Measurements from ENCODE around the gene SGPP1. TPM values are rescaled to one million over a fixed set of nuclear protein-coding genes. Genes with fewer than 3 reads are reported as not detected.

The SGPP1 gene, protein sequence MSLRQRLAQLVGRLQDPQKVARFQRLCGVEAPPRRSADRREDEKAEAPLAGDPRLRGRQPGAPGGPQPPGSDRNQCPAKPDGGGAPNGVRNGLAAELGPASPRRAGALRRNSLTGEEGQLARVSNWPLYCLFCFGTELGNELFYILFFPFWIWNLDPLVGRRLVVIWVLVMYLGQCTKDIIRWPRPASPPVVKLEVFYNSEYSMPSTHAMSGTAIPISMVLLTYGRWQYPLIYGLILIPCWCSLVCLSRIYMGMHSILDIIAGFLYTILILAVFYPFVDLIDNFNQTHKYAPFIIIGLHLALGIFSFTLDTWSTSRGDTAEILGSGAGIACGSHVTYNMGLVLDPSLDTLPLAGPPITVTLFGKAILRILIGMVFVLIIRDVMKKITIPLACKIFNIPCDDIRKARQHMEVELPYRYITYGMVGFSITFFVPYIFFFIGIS
- 10 to 100 TPM; 27.6 to 30.1 TPM for total RNA-seq
- 16.9 TPM for polyA plus RNA-seq (ENCODE audit: insufficient read depth, low read depth, low replicate concordance)
- long read RNA-seq, donor 1, transcript SGPP1-201 (3 exons, 3,312 nt) = major isoform, 7 of 7 reads
- long read RNA-seq, donor 1, partial matches to known transcripts = 0 of 7 reads
- long read RNA-seq, donor 1, other reads (novel, unspliced or antisense) = 0 of 7 reads
- long read RNA-seq, donor 2, transcript SGPP1-201 (3 exons, 3,312 nt) = major isoform, 11 of 11 reads
- long read RNA-seq, donor 2, partial matches to known transcripts = 0 of 11 reads
- long read RNA-seq, donor 2, other reads (novel, unspliced or antisense) = 0 of 11 reads

DNA sequence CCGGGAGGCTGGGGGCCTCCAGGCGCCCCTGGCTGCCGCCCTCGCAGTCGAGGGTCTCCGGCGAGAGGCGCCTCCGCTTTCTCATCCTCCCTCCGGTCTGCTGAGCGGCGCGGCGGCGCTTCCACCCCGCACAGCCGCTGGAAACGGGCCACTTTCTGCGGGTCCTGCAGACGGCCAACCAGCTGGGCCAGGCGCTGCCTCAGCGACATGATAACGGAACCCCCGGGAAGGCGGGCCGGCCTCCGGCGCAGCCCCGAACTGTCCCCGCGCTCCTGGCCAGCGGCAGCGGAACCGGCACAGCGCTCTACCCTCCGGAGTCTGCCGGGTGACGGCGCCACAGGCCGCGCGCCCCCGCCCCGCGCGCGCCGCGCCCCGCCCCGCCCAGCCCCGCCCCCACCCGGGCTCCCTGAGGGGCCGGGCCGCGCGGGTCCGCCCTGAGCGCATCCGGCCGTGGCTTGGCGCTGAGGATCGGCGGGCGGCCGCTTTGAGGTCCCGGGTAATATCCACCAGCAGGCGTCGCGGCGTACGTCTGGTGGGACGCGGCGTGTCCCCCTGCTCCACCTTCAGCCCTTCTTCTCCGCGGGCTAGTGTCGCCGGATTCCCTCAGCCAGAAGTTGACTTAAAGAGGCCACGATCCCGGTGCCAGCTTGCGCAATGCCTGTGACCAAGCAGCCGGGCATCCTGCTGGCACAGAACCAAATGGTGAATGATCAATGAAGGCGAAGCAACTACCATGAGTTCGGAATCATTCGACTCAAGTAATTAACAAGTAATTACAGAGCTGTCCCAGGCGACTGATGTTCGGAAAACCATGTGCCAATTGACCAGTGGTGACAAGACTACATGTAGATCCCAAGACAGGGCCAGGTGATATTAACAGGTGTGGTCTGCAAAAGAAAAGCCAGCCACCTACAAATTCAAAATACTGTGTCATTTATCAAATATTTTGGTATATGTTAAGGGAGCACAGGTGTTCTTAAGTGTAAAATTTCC, at the start of gene SGPP1:
Gene SGPP1 (minus strand): TSS at position 330 of the 993 bp plus-strand sequence. CDS start 121 bp downstream, at position 209.
- intact Hi-C loops (cut with DNase I; ENCODE audit: low total_unique reads) = no loop called here
- DNase-seq = peak; percentile 80
- Histone ChIP-seq H3K27me3 (no peaks in the 10 kb centered on the region), H3K4me1 (peaks cover 15% of the 10 kb centered on the region), H3K4me3 (peak within 1 kb of the TSS; percentile 72 to 98), H3K27ac (peak within 1 kb of the TSS; percentile 87 to 95), H3K9me3 (no peaks in the 10 kb centered on the region), H3K36me3 (ENCODE audit: low read depth, missing control alignments) (no peaks in the 10 kb centered on the region)
- 3 to 5% methylated on average over 9 to 22 of the region's 88 CpGs for WGBS, 2 donors
- TF ChIP-seq, protein P1, sequence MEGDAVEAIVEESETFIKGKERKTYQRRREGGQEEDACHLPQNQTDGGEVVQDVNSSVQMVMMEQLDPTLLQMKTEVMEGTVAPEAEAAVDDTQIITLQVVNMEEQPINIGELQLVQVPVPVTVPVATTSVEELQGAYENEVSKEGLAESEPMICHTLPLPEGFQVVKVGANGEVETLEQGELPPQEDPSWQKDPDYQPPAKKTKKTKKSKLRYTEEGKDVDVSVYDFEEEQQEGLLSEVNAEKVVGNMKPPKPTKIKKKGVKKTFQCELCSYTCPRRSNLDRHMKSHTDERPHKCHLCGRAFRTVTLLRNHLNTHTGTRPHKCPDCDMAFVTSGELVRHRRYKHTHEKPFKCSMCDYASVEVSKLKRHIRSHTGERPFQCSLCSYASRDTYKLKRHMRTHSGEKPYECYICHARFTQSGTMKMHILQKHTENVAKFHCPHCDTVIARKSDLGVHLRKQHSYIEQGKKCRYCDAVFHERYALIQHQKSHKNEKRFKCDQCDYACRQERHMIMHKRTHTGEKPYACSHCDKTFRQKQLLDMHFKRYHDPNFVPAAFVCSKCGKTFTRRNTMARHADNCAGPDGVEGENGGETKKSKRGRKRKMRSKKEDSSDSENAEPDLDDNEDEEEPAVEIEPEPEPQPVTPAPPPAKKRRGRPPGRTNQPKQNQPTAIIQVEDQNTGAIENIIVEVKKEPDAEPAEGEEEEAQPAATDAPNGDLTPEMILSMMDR (IDR thresholded peaks at IDR 0.05) = peak; percentile 15 to 32 (median 17)
- TF ChIP-seq POLR2A (IDR thresholded peaks at IDR 0.05) = no peak

DNA sequence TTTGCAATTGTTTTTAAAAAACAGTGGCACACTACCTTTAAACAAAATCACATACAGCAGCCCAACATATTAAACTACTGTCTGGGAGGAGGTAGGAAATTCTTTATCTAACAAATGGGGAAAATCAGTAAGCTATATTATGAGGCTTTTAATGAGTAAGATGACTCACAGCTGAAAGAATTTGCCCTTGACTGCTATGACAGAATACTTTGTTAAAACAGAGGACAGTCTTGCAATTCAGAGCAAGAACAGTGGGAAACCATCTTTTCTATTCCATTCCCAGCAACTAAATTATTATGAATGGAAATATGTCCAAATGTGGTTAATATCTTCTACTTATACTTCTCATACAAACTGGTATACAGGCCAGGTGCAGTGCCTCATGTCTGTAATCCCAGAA, 49.2 kb upstream of the SGPP1 start:
- no peak overlapping the region for H3K27ac ChIP-seq
- DNase-seq = no peak
- intact Hi-C loops (cut with DNase I; ENCODE audit: low total_unique reads) = no loop called here

DNA sequence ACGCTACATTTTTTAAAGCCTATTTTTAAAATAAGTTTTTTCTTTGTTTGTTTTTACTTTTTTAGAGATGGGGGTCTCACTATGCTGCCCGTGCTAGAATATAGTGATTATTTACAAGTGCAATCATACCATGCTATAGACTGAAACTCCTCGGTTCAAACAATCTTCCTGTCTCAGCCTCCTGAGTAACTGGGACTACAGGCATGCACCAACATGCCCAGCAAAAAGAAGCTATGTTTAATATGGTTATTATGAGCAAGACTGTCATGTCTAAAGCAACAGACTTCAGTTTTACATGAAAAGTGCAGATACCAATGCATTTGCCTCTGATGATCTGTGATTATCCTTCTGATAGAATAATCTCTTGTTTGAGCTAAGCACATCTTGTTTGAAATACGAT, 45.6 kb upstream of the SGPP1 start:
- Histone ChIP-seq H3K4me3 (no peak overlapping the region), H3K4me1 (no peaks in the 10 kb centered on the region), H3K36me3 (ENCODE audit: low read depth, missing control alignments) (no peaks in the 10 kb centered on the region), H3K27ac (no peak overlapping the region), H3K27me3 (no peaks in the 10 kb centered on the region), H3K9me3 (no peaks in the 10 kb centered on the region)
- DNase-seq = no peak
- WGBS, 2 donors = 74 to 80% methylated on average over 4 of the region's 4 CpGs
- intact Hi-C loops (cut with DNase I; ENCODE audit: low total_unique reads) = no loop called here
- TF ChIP-seq, protein P1 (IDR thresholded peaks at IDR 0.05) = no peak
- TF ChIP-seq POLR2A (IDR thresholded peaks at IDR 0.05) = no peak

More for the DNA sequence above, 49.2 kb upstream of the SGPP1 start:
- H3K4me1 ChIP-seq = no peaks in the 10 kb centered on the region
- H3K36me3 ChIP-seq (ENCODE audit: low read depth, missing control alignments) = no peaks in the 10 kb centered on the region
- H3K27me3 ChIP-seq = no peaks in the 10 kb centered on the region
- H3K9me3 ChIP-seq = no peaks in the 10 kb centered on the region
- no peak overlapping the region for H3K4me3 ChIP-seq
- TF ChIP-seq, protein P1 (IDR thresholded peaks at IDR 0.05) = no peak
- no peak for TF ChIP-seq POLR2A (IDR thresholded peaks at IDR 0.05)

DNA sequence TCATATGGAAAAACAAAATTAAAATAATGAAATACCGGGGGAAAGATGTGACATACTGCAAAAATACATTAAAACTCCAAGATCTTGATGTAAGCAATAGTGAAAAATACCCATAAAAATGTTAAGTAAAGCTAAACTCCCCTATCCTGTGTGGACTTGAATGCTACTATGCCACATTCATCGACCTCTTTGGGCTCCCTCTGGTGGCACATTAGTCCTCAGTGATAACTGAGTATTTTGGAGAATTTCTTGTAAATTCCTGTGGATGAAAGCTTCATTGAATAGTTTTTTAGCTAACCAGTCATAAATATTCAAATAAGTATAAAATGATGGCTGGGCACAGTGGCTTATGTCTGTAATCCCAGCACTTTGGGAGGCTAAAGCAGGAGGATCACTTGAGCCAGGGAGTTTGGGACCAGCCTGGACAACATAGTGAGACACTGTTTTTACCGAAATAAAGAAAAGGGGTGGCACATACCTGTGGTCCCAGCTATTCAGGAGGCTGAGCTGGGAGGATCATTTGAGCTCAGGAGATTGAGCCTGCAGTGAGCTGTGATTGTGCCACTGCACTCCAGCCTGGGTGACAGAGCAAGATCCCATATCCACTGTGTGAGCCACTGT, 42.4 kb upstream of the SGPP1 start:
- Histone ChIP-seq H3K4me3 (no peak overlapping the region), H3K4me1 (no peaks in the 10 kb centered on the region), H3K36me3 (ENCODE audit: low read depth, missing control alignments) (no peaks in the 10 kb centered on the region), H3K27ac (no peak overlapping the region), H3K27me3 (no peaks in the 10 kb centered on the region), H3K9me3 (no peaks in the 10 kb centered on the region)
- DNase-seq = peak; percentile 74
- no peak for TF ChIP-seq POLR2A (IDR thresholded peaks at IDR 0.05)
- TF ChIP-seq, protein P1 (IDR thresholded peaks at IDR 0.05) = peak; percentile 35 to 59 (median 54)
- intact Hi-C loops (cut with DNase I; ENCODE audit: low total_unique reads) = no loop called here
- 56 to 65% methylated on average over 3 of the region's 3 CpGs for WGBS, 2 donors
